ENCODE results near the gene TBX3.

The TBX3 gene

GRCh38 chr12:114655934-114656749 lies 27.8 kb downstream of the TBX3 start:
- H3K27ac ChIP-seq (ENCODE audit: low read depth, low read length) = peak overlapping the region; percentile 72
- H3K4me3 ChIP-seq (ENCODE audit: low read depth, low read length) = no peak overlapping the region
- peaks cover 36% of the 10 kb centered on the region for H3K4me1 ChIP-seq (ENCODE audit: control insufficient read depth, insufficient read depth, low read length)
- H3K27me3 ChIP-seq (ENCODE audit: control insufficient read depth, insufficient read depth, low read length) = peaks cover 7% of the 10 kb centered on the region; the same call in 1 of the 2 replicates
- no peak overlapping the region for H3K9ac ChIP-seq (ENCODE audit: low read depth, low read length)
- H3K9me3 ChIP-seq (ENCODE audit: control insufficient read depth, insufficient read depth, low read length) = no peaks in the 10 kb centered on the region
- no peaks in the 10 kb centered on the region for H3K36me3 ChIP-seq (ENCODE audit: control insufficient read depth, insufficient read depth, low read length)

GRCh38 chr12:114649585-114649984 lies 34.4 kb downstream of the TBX3 start:
- Histone ChIP-seq H3K36me3 (ENCODE audit: control insufficient read depth, insufficient read depth, low read length) (no peaks in the 10 kb centered on the region), H3K4me3 (ENCODE audit: low read depth, low read length) (no peak overlapping the region), H3K27me3 (ENCODE audit: control insufficient read depth, insufficient read depth, low read length) (no peaks in the 10 kb centered on the region), H3K9me3 (ENCODE audit: control insufficient read depth, insufficient read depth, low read length) (no peaks in the 10 kb centered on the region), H3K4me1 (ENCODE audit: control insufficient read depth, insufficient read depth, low read length) (0 out of 2 replicates have a peak, but pooled peaks cover 4% of the 10 kb centered on the region), H3K9ac (ENCODE audit: low read depth, low read length) (no peak overlapping the region), H3K27ac (ENCODE audit: low read depth, low read length) (no peak overlapping the region)

- H3K9me3 ChIP-seq (ENCODE audit: control insufficient read depth, insufficient read depth, low read length) = no peaks in the 10 kb centered on the region
- no peak overlapping the region for H3K4me3 ChIP-seq (ENCODE audit: low read depth, low read length)
- no peaks in the 10 kb centered on the region for H3K36me3 ChIP-seq (ENCODE audit: control insufficient read depth, insufficient read depth, low read length)
- no peaks in the 10 kb centered on the region for H3K27me3 ChIP-seq (ENCODE audit: control insufficient read depth, insufficient read depth, low read length)
- H3K27ac ChIP-seq (ENCODE audit: low read depth, low read length) = no peak overlapping the region
- H3K4me1 ChIP-seq (ENCODE audit: control insufficient read depth, insufficient read depth, low read length) = 0 out of 2 replicates have a peak, but pooled peaks cover 4% of the 10 kb centered on the region
- no peak overlapping the region for H3K9ac ChIP-seq (ENCODE audit: low read depth, low read length)
Observed at GRCh38 chr12:114648711-114649110, 35.3 kb downstream of the TBX3 start.

GRCh38 chr12:114638790-114639435 lies 45.1 kb downstream of the TBX3 start:
- Histone ChIP-seq H3K36me3 (ENCODE audit: control insufficient read depth, insufficient read depth, low read length) (no peaks in the 10 kb centered on the region), H3K4me1 (ENCODE audit: control insufficient read depth, insufficient read depth, low read length) (peaks cover 23% of the 10 kb centered on the region), H3K9ac (ENCODE audit: low read depth, low read length) (no peak overlapping the region), H3K9me3 (ENCODE audit: control insufficient read depth, insufficient read depth, low read length) (no peaks in the 10 kb centered on the region), H3K27me3 (ENCODE audit: control insufficient read depth, insufficient read depth, low read length) (0 out of 2 replicates have a peak, but pooled peaks cover 3% of the 10 kb centered on the region), H3K4me3 (ENCODE audit: low read depth, low read length) (no peak overlapping the region), H3K27ac (ENCODE audit: low read depth, low read length) (peak overlapping the region; percentile 38)

- no peak overlapping the region for H3K4me3 ChIP-seq (ENCODE audit: low read depth, low read length)
- no peaks in the 10 kb centered on the region for H3K36me3 ChIP-seq (ENCODE audit: control insufficient read depth, insufficient read depth, low read length)
- H3K9ac ChIP-seq (ENCODE audit: low read depth, low read length) = no peak overlapping the region
- H3K27me3 ChIP-seq (ENCODE audit: control insufficient read depth, insufficient read depth, low read length) = 0 out of 2 replicates have a peak, but pooled peaks cover 3% of the 10 kb centered on the region
- peaks cover 23% of the 10 kb centered on the region for H3K4me1 ChIP-seq (ENCODE audit: control insufficient read depth, insufficient read depth, low read length)
- H3K9me3 ChIP-seq (ENCODE audit: control insufficient read depth, insufficient read depth, low read length) = no peaks in the 10 kb centered on the region
- H3K27ac ChIP-seq (ENCODE audit: low read depth, low read length) = no peak overlapping the region
Observed at GRCh38 chr12:114636723-114637480, 47.1 kb downstream of the TBX3 start.

GRCh38 chr12:114631242-114631641 lies 52.7 kb downstream of the TBX3 start:
- Histone ChIP-seq H3K36me3 (ENCODE audit: control insufficient read depth, insufficient read depth, low read length) (no peaks in the 10 kb centered on the region), H3K4me1 (ENCODE audit: control insufficient read depth, insufficient read depth, low read length) (no peaks in the 10 kb centered on the region), H3K27ac (ENCODE audit: low read depth, low read length) (no peak overlapping the region), H3K9ac (ENCODE audit: low read depth, low read length) (no peak overlapping the region), H3K9me3 (ENCODE audit: control insufficient read depth, insufficient read depth, low read length) (no peaks in the 10 kb centered on the region), H3K4me3 (ENCODE audit: low read depth, low read length) (no peak overlapping the region), H3K27me3 (ENCODE audit: control insufficient read depth, insufficient read depth, low read length) (no peaks in the 10 kb centered on the region)

GRCh38 chr12:114628199-114628598 lies 55.8 kb downstream of the TBX3 start:
- H3K9ac ChIP-seq (ENCODE audit: low read depth, low read length) = no peak overlapping the region
- H3K27me3 ChIP-seq (ENCODE audit: control insufficient read depth, insufficient read depth, low read length) = no peaks in the 10 kb centered on the region
- H3K36me3 ChIP-seq (ENCODE audit: control insufficient read depth, insufficient read depth, low read length) = no peaks in the 10 kb centered on the region
- H3K27ac ChIP-seq (ENCODE audit: low read depth, low read length) = no peak overlapping the region
- no peaks in the 10 kb centered on the region for H3K9me3 ChIP-seq (ENCODE audit: control insufficient read depth, insufficient read depth, low read length)
- H3K4me1 ChIP-seq (ENCODE audit: control insufficient read depth, insufficient read depth, low read length) = no peaks in the 10 kb centered on the region
- no peak overlapping the region for H3K4me3 ChIP-seq (ENCODE audit: low read depth, low read length)

- no peaks in the 10 kb centered on the region for H3K36me3 ChIP-seq (ENCODE audit: control insufficient read depth, insufficient read depth, low read length)
- no peak overlapping the region for H3K9ac ChIP-seq (ENCODE audit: low read depth, low read length)
- H3K27me3 ChIP-seq (ENCODE audit: control insufficient read depth, insufficient read depth, low read length) = no peaks in the 10 kb centered on the region
- no peak overlapping the region for H3K27ac ChIP-seq (ENCODE audit: low read depth, low read length)
- no peaks in the 10 kb centered on the region for H3K4me1 ChIP-seq (ENCODE audit: control insufficient read depth, insufficient read depth, low read length)
- no peaks in the 10 kb centered on the region for H3K9me3 ChIP-seq (ENCODE audit: control insufficient read depth, insufficient read depth, low read length)
- H3K4me3 ChIP-seq (ENCODE audit: low read depth, low read length) = no peak overlapping the region
Observed at GRCh38 chr12:114627393-114627792, 56.6 kb downstream of the TBX3 start.

- H3K9me3 ChIP-seq (ENCODE audit: control insufficient read depth, insufficient read depth, low read length) = no peaks in the 10 kb centered on the region
- H3K36me3 ChIP-seq (ENCODE audit: control insufficient read depth, insufficient read depth, low read length) = no peaks in the 10 kb centered on the region
- H3K27me3 ChIP-seq (ENCODE audit: control insufficient read depth, insufficient read depth, low read length) = no peaks in the 10 kb centered on the region
- H3K4me3 ChIP-seq (ENCODE audit: low read depth, low read length) = no peak overlapping the region
- no peak overlapping the region for H3K27ac ChIP-seq (ENCODE audit: low read depth, low read length)
- no peak overlapping the region for H3K9ac ChIP-seq (ENCODE audit: low read depth, low read length)
- H3K4me1 ChIP-seq (ENCODE audit: control insufficient read depth, insufficient read depth, low read length) = no peaks in the 10 kb centered on the region
Observed at GRCh38 chr12:114625294-114625851, 58.6 kb downstream of the TBX3 start.

GRCh38 chr12:114623737-114624136 lies 60.2 kb downstream of the TBX3 start:
- H3K4me1 ChIP-seq (ENCODE audit: control insufficient read depth, insufficient read depth, low read length) = no peaks in the 10 kb centered on the region
- H3K9ac ChIP-seq (ENCODE audit: low read depth, low read length) = no peak overlapping the region
- H3K4me3 ChIP-seq (ENCODE audit: low read depth, low read length) = no peak overlapping the region
- no peaks in the 10 kb centered on the region for H3K27me3 ChIP-seq (ENCODE audit: control insufficient read depth, insufficient read depth, low read length)
- no peaks in the 10 kb centered on the region for H3K36me3 ChIP-seq (ENCODE audit: control insufficient read depth, insufficient read depth, low read length)
- H3K27ac ChIP-seq (ENCODE audit: low read depth, low read length) = no peak overlapping the region
- H3K9me3 ChIP-seq (ENCODE audit: control insufficient read depth, insufficient read depth, low read length) = no peaks in the 10 kb centered on the region
